T-helper 9 cell (primary cell): ENCODE measurements around the gene SFXN5.

Source experiments
- DNase-seq: peaks from one replicate; pipeline ENCODE4 v3.0.0-alpha.2; 2020

SFXN5 gene

GRCh38 chr2:73018188-73018825 is 53.2 kb downstream of the SFXN5 start:
- no peak for DNase-seq

- no peak for DNase-seq
These were observed 57.6 kb downstream of the SFXN5 start for GRCh38 chr2:73013936-73014335.

- no peak for DNase-seq
These were observed 62.2 kb downstream of the SFXN5 start for GRCh38 chr2:73009177-73009839.

GRCh38 chr2:73008766-73009135 is 62.8 kb downstream of the SFXN5 start:
- no peak for DNase-seq

GRCh38 chr2:73007991-73008765 is 63.3 kb downstream of the SFXN5 start:
- DNase-seq = no peak

- no peak for DNase-seq
These were observed 64.4 kb downstream of the SFXN5 start for GRCh38 chr2:73006969-73007710.

GRCh38 chr2:73004889-73005596 is 66.5 kb downstream of the SFXN5 start:
- no peak for DNase-seq

- DNase-seq = no peak
These were observed 67.0 kb downstream of the SFXN5 start for GRCh38 chr2:73004466-73004865.

- no peak for DNase-seq
These were observed 68.5 kb downstream of the SFXN5 start for GRCh38 chr2:73003027-73003426.

- no peak for DNase-seq
These were observed 70.5 kb downstream of the SFXN5 start for GRCh38 chr2:73000808-73001570.

GRCh38 chr2:72999729-73000725 is 71.5 kb downstream of the SFXN5 start:
- no peak for DNase-seq

GRCh38 chr2:72998724-72999123 is 72.8 kb downstream of the SFXN5 start:
- no peak for DNase-seq

- no peak for DNase-seq
These were observed 73.3 kb downstream of the SFXN5 start for GRCh38 chr2:72998234-72998651.

- no peak for DNase-seq
These were observed 75.4 kb downstream of the SFXN5 start for GRCh38 chr2:72996117-72996502.

- no peak for DNase-seq
These were observed 75.9 kb downstream of the SFXN5 start for GRCh38 chr2:72995430-72996116.

GRCh38 chr2:72994991-72995380 is 76.5 kb downstream of the SFXN5 start:
- DNase-seq = no peak

GRCh38 chr2:72994282-72994990 is 77.1 kb downstream of the SFXN5 start:
- DNase-seq = no peak

- DNase-seq = no peak
These were observed 77.6 kb downstream of the SFXN5 start for GRCh38 chr2:72993933-72994280.
